ENCODE measurements around the gene SNAPC2. TPM values are rescaled to one million over a fixed set of nuclear protein-coding genes. Genes with fewer than 3 reads are reported as not detected.

The SNAPC2 gene
- total and polyA plus RNA-seq, 12 donors: 5.7 to 26.1 (median 9.5) TPM

DNA sequence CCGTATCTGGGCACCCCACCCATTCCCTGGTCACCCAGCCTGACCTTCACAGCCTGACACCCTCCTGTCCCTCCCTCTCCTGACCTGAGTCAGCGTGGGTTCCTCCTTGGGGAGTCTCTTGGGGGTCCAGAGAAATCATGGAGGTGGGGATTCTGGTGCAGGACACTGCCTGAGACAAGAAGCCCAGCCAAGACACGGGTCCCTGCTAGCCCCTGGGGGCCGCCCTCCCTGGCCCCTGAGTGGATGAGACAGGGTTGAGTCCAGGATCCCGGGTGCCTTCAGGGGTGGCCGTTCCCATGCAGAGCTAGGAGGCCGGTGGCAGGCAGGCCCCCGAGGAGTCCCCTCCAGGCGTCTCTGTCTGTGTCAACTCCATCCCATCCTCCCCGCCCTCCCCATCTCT is 14.9 kb upstream of the SNAPC2 start:
- WGBS, 2 donors: 69 to 70% methylated on average over 10 of the region's 10 CpGs
- intact Hi-C loops (cut with DNase I): no loop called here
- TF ChIP-seq, protein P1, sequence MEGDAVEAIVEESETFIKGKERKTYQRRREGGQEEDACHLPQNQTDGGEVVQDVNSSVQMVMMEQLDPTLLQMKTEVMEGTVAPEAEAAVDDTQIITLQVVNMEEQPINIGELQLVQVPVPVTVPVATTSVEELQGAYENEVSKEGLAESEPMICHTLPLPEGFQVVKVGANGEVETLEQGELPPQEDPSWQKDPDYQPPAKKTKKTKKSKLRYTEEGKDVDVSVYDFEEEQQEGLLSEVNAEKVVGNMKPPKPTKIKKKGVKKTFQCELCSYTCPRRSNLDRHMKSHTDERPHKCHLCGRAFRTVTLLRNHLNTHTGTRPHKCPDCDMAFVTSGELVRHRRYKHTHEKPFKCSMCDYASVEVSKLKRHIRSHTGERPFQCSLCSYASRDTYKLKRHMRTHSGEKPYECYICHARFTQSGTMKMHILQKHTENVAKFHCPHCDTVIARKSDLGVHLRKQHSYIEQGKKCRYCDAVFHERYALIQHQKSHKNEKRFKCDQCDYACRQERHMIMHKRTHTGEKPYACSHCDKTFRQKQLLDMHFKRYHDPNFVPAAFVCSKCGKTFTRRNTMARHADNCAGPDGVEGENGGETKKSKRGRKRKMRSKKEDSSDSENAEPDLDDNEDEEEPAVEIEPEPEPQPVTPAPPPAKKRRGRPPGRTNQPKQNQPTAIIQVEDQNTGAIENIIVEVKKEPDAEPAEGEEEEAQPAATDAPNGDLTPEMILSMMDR (IDR thresholded peaks at IDR 0.05): no peak
- Histone ChIP-seq H3K27me3 (peaks cover 0 to 4% (median 0%) of the 10 kb centered on the region in 7 donors), H3K27ac (no peak overlapping the region), H3K4me1 (peaks cover 14 to 62% (median 41%) of the 10 kb centered on the region in 9 donors), H3K36me3 (peaks cover 0 to 34% (median 6%) of the 10 kb centered on the region in 9 donors), H3K4me3 (peak overlapping the region in 8 of 10 donors; percentile 82 to 96 (median 88)), H3K9me3 (no peaks in the 10 kb centered on the region)
- no peak for ATAC-seq
- DNase-seq: no peak

DNA sequence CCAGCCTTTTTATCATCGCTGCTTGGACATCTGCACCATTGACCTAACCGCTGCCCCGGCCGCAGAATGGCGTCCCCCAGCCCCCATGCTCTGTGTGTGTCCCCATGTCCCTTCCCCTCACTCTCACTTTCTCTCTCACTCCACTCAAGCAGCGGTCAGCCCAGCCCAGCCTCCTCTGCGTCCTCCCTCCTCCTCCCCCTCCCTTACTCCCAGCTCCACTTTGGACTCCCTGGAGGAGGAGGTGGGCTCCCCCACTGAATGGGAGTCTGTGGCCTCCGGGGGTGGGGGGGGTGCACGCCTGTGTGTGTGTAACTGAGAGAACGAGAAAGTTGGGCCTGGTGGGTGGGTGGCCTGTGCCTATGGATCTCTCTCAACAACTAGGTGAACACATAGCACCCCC is 14.3 kb upstream of the SNAPC2 start:
- H3K36me3 ChIP-seq: peaks cover 0 to 40% (median 12%) of the 10 kb centered on the region in 9 donors
- H3K27me3 ChIP-seq: no peaks in the 10 kb centered on the region
- no peak for ATAC-seq
- 83 to 88% methylated on average over 10 of the region's 10 CpGs for WGBS, 2 donors
- no peaks in the 10 kb centered on the region for H3K9me3 ChIP-seq
- H3K27ac ChIP-seq: no peak overlapping the region
- intact Hi-C loops (cut with DNase I): no loop called here
- TF ChIP-seq, protein P1 (IDR thresholded peaks at IDR 0.05): no peak
- no peak for DNase-seq
- H3K4me1 ChIP-seq: peaks cover 14 to 62% (median 41%) of the 10 kb centered on the region in 9 donors
- H3K4me3 ChIP-seq: no peak overlapping the region

DNA sequence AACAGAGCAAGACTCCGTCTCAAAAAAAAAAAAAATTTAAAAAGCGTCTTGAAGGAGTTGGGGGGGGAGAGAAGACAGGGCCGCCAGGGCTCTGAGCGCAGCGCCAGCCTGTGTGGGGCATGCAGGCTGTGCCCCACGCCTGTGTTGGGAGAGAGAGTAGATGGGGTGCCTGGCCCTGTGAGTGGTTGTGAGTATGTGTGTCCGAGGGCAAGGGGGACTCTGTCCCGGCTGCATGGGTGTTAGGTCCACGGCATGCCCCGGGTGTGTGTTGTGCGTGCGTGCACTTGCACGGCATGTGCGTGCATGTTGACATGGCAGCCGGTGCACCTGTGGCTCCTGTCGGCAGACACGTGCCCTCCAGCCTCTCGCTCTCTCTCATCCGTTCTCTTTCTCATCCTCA is 13.0 kb upstream of the SNAPC2 start:
- peaks cover 0 to 53% (median 25%) of the 10 kb centered on the region in 9 donors for H3K36me3 ChIP-seq
- no peak overlapping the region for H3K27ac ChIP-seq
- peaks cover 14 to 62% (median 41%) of the 10 kb centered on the region in 9 donors for H3K4me1 ChIP-seq
- ATAC-seq (no peak), DNase-seq (no peak)
- H3K27me3 ChIP-seq: peaks cover 0 to 8% (median 0%) of the 10 kb centered on the region in 7 donors
- TF ChIP-seq, protein P1 (IDR thresholded peaks at IDR 0.05): no peak
- 93 to 96% methylated on average over 19 of the region's 19 CpGs for WGBS, 2 donors
- H3K4me3 ChIP-seq: no peak overlapping the region
- intact Hi-C loops (cut with DNase I): no loop called here
- H3K9me3 ChIP-seq: no peaks in the 10 kb centered on the region

DNA sequence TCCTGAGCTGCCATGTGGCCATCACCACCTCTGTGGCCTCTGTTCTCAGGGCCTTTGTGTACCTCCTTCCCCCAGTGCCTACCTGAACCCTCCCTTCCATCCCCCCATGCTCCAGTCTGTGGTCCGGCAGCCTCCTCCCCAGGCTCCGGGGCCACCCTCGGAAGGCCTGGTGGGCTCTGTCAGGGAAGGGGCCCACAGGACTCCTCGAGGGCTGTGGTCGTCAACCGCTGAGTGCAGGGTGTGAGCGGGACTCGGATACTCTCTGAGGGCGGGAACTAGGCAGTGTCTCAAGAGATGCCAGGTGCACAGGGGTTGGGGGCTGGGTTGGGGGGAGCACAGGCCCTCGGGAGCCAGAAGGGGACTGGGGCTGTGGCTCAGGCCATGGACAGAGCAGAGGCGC is 12.6 kb upstream of the SNAPC2 start:
- no peak overlapping the region for H3K27ac ChIP-seq
- intact Hi-C loops (cut with DNase I): no loop called here
- peaks cover 0 to 8% (median 0%) of the 10 kb centered on the region in 7 donors for H3K27me3 ChIP-seq
- no peak for DNase-seq
- no peak for ATAC-seq
- 94% methylated on average over 11 of the region's 11 CpGs for WGBS, 2 donors
- peaks cover 14 to 60% (median 40%) of the 10 kb centered on the region in 9 donors for H3K4me1 ChIP-seq
- H3K36me3 ChIP-seq: peaks cover 3 to 57% (median 29%) of the 10 kb centered on the region in 9 donors
- TF ChIP-seq, protein P1 (IDR thresholded peaks at IDR 0.05): no peak
- no peak overlapping the region for H3K4me3 ChIP-seq
- H3K9me3 ChIP-seq: no peaks in the 10 kb centered on the region

All from heart right ventricle (tissue), 16 donors.